ENCODE results near the gene RTN4R.

GRCh38 chr22:20238536-20238900, 29.6 kb downstream of the RTN4R start:
- TF ChIP-seq CTCF (IDR thresholded peaks at IDR 0.05; ENCODE audit: borderline replicate concordance, extremely low read depth, low read length, poor library complexity, severe bottlenecking) (peak; percentile 90), EZH2 (IDR thresholded peaks at IDR 0.05; ENCODE audit: borderline replicate concordance, low read depth, low read length, severe bottlenecking) (no peak)

Measured in DND-41 (cell line).